ENCODE data around the gene LRRK1. TPM values are rescaled to one million over a fixed set of nuclear protein-coding genes. Genes with fewer than 3 reads are reported as not detected.
A peak's percentile ranks its signal among the peaks of the same experiment; 100 is the strongest.

Gene LRRK1
- total RNA-seq, 1 donor from 2014 or later = 4.8 TPM

- no peak for TF ChIP-seq CTCF (IDR thresholded peaks at IDR 0.05; ENCODE audit: unreplicated experiment)
Observed at GRCh38 chr15:100980410-100981046, 61.4 kb downstream of the LRRK1 start.

GRCh38 chr15:100981086-100981485 lies 61.9 kb downstream of the LRRK1 start:
- no peak overlapping the region for H3K4me3 Mint-ChIP-seq (ENCODE audit: unreplicated experiment)
- no peak for TF ChIP-seq CTCF (IDR thresholded peaks at IDR 0.05; ENCODE audit: unreplicated experiment)
- DNase-seq (ENCODE audit: low spot score) = no peak
- H3K27me3 Mint-ChIP-seq (ENCODE audit: unreplicated experiment) = peaks cover 5% of the 10 kb centered on the region
- H3K9me3 Mint-ChIP-seq (ENCODE audit: unreplicated experiment) = no peaks in the 10 kb centered on the region
- H3K4me1 Mint-ChIP-seq (ENCODE audit: unreplicated experiment) = peaks cover 7% of the 10 kb centered on the region
- no peaks in the 10 kb centered on the region for H3K36me3 Mint-ChIP-seq (ENCODE audit: low read depth, unreplicated experiment)
- no peak overlapping the region for H3K27ac Mint-ChIP-seq (ENCODE audit: unreplicated experiment)

More at GRCh38 chr15:100980410-100981046, 61.4 kb downstream of the LRRK1 start:
- Mint-ChIP-seq H3K27me3 (ENCODE audit: unreplicated experiment) (peaks cover 3% of the 10 kb centered on the region), H3K9me3 (ENCODE audit: unreplicated experiment) (no peaks in the 10 kb centered on the region), H3K4me1 (ENCODE audit: unreplicated experiment) (peaks cover 3% of the 10 kb centered on the region), H3K36me3 (ENCODE audit: low read depth, unreplicated experiment) (no peaks in the 10 kb centered on the region), H3K4me3 (ENCODE audit: unreplicated experiment) (no peak overlapping the region), H3K27ac (ENCODE audit: unreplicated experiment) (no peak overlapping the region)
- DNase-seq (ENCODE audit: low spot score) = no peak

GRCh38 chr15:100983221-100983620 lies 64.1 kb downstream of the LRRK1 start:
- Mint-ChIP-seq H3K36me3 (ENCODE audit: low read depth, unreplicated experiment) (no peaks in the 10 kb centered on the region), H3K27me3 (ENCODE audit: unreplicated experiment) (peaks cover 6% of the 10 kb centered on the region), H3K27ac (ENCODE audit: unreplicated experiment) (no peak overlapping the region), H3K4me3 (ENCODE audit: unreplicated experiment) (no peak overlapping the region), H3K9me3 (ENCODE audit: unreplicated experiment) (no peaks in the 10 kb centered on the region), H3K4me1 (ENCODE audit: unreplicated experiment) (peaks cover 10% of the 10 kb centered on the region)
- DNase-seq (ENCODE audit: low spot score) = no peak
- TF ChIP-seq CTCF (IDR thresholded peaks at IDR 0.05; ENCODE audit: unreplicated experiment) = no peak

- DNase-seq (ENCODE audit: low spot score) = no peak
- peaks cover 10% of the 10 kb centered on the region for H3K4me1 Mint-ChIP-seq (ENCODE audit: unreplicated experiment)
- H3K36me3 Mint-ChIP-seq (ENCODE audit: low read depth, unreplicated experiment) = no peaks in the 10 kb centered on the region
- H3K9me3 Mint-ChIP-seq (ENCODE audit: unreplicated experiment) = no peaks in the 10 kb centered on the region
- peak overlapping the region; percentile 14 for H3K4me3 Mint-ChIP-seq (ENCODE audit: unreplicated experiment)
- no peak for TF ChIP-seq CTCF (IDR thresholded peaks at IDR 0.05; ENCODE audit: unreplicated experiment)
- peaks cover 6% of the 10 kb centered on the region for H3K27me3 Mint-ChIP-seq (ENCODE audit: unreplicated experiment)
- no peak overlapping the region for H3K27ac Mint-ChIP-seq (ENCODE audit: unreplicated experiment)
Observed at GRCh38 chr15:100985401-100985800, 66.2 kb downstream of the LRRK1 start.

GRCh38 chr15:100986158-100986896 lies 67.2 kb downstream of the LRRK1 start:
- no peak overlapping the region for H3K27ac Mint-ChIP-seq (ENCODE audit: unreplicated experiment)
- peaks cover 10% of the 10 kb centered on the region for H3K4me1 Mint-ChIP-seq (ENCODE audit: unreplicated experiment)
- no peaks in the 10 kb centered on the region for H3K36me3 Mint-ChIP-seq (ENCODE audit: low read depth, unreplicated experiment)
- no peaks in the 10 kb centered on the region for H3K9me3 Mint-ChIP-seq (ENCODE audit: unreplicated experiment)
- H3K27me3 Mint-ChIP-seq (ENCODE audit: unreplicated experiment) = peaks cover 6% of the 10 kb centered on the region
- TF ChIP-seq CTCF (IDR thresholded peaks at IDR 0.05; ENCODE audit: unreplicated experiment) = no peak
- H3K4me3 Mint-ChIP-seq (ENCODE audit: unreplicated experiment) = no peak overlapping the region
- DNase-seq (ENCODE audit: low spot score) = no peak

All from endothelial cell (in vitro differentiated cells).